ENCODE data around the gene TRABD2B. TPM values are rescaled to one million over a fixed set of nuclear protein-coding genes. Genes with fewer than 3 reads are reported as not detected.

Gene TRABD2B
- total RNA-seq, 1 experiment from 2014 or later: 0.36 TPM

DNA sequence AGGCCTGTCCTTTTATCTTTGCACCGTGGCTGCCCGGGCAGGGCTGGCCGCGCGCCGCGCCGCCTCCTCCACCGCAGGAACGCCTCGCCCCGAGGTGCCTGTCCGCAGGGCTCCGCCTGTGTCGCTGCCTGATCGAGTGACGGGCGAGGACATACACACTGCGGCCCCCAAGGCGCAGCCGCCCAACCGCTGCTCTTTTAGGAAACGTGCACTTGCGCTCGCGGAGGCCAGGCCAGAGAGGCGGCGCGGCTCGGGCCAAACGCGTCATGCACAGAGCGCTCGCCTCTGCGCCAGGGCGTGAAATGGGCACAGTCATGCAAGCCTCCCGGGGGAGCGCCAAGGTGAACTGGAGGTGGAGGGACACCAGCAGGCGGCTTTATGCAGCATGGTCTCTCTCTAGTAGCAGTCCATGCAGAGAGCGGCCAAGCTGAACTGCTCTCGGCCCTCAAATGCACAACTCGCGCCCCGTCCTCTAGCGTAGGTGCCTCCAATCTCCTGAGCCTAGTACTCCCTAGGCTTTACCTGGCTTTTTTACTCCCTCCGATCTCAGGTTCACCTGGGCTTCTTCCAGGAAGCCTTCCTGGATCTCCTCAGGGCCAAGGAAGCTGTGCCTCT lies 12.9 kb downstream of the TRABD2B start:
- H3K27me3 ChIP-seq (replicated peaks; ENCODE audit: control insufficient read depth, insufficient read depth, low read length): no peaks in the 10 kb centered on the region
- Mint-ChIP-seq H3K4me3 (ENCODE audit: unreplicated experiment) (no peak overlapping the region), H3K4me1 (ENCODE audit: low read depth, unreplicated experiment) (peaks cover 6% of the 10 kb centered on the region), H3K27me3 (ENCODE audit: insufficient read depth, unreplicated experiment) (no peaks in the 10 kb centered on the region), H3K9me3 (ENCODE audit: unreplicated experiment) (peaks cover 9% of the 10 kb centered on the region), H3K27ac (ENCODE audit: unreplicated experiment) (no peak overlapping the region), H3K36me3 (ENCODE audit: insufficient read depth, unreplicated experiment) (no peaks in the 10 kb centered on the region)
- POLR2A ChIA-PET: no interaction called here
- BruUV-seq (replicated peaks): no TSS peak
- intact Hi-C loops (cut with micrococcal nuclease; ENCODE audit: unreplicated experiment): no loop called here
- H3K4me3 ChIP-seq (ENCODE audit: low read depth, low read length): no peak overlapping the region
- no peak for TF ChIP-seq CTCF (IDR thresholded peaks at IDR 0.05; ENCODE audit: insufficient read depth in 1 of 2, low read depth in 1 of 2, low read length in 1 of 2, severe bottlenecking in 1 of 2, unreplicated experiment in 1 of 2)
- no peak for DNase-seq
- no peaks in the 10 kb centered on the region for H3K36me3 ChIP-seq (ENCODE audit: control insufficient read depth, insufficient read depth, low read length)
- CTCF ChIA-PET: no interaction called here
- no peaks in the 10 kb centered on the region for H3K9me3 ChIP-seq
- no peaks in the 10 kb centered on the region for H3K4me1 ChIP-seq

- TF ChIP-seq CTCF (IDR thresholded peaks at IDR 0.05; ENCODE audit: insufficient read depth in 1 of 2, low read depth in 1 of 2, low read length in 1 of 2, severe bottlenecking in 1 of 2, unreplicated experiment in 1 of 2): no peak
- H3K4me3 Mint-ChIP-seq (ENCODE audit: unreplicated experiment): no peak overlapping the region
- CTCF ChIA-PET: no interaction called here
- intact Hi-C loops (cut with micrococcal nuclease; ENCODE audit: unreplicated experiment): no loop called here
- H3K27ac Mint-ChIP-seq (ENCODE audit: unreplicated experiment): no peak overlapping the region
- Histone ChIP-seq H3K4me1 (no peaks in the 10 kb centered on the region), H3K4me3 (ENCODE audit: low read depth, low read length) (no peak overlapping the region), H3K9me3 (no peaks in the 10 kb centered on the region), H3K27me3 (replicated peaks; ENCODE audit: control insufficient read depth, insufficient read depth, low read length) (no peaks in the 10 kb centered on the region), H3K36me3 (ENCODE audit: control insufficient read depth, insufficient read depth, low read length) (no peaks in the 10 kb centered on the region)
- BruUV-seq (replicated peaks): no TSS peak
- POLR2A ChIA-PET: no interaction called here
- H3K9me3 Mint-ChIP-seq (ENCODE audit: unreplicated experiment): peaks cover 9% of the 10 kb centered on the region
- DNase-seq: no peak
- no peaks in the 10 kb centered on the region for H3K27me3 Mint-ChIP-seq (ENCODE audit: insufficient read depth, unreplicated experiment)
- H3K4me1 Mint-ChIP-seq (ENCODE audit: low read depth, unreplicated experiment): peaks cover 6% of the 10 kb centered on the region
- no peaks in the 10 kb centered on the region for H3K36me3 Mint-ChIP-seq (ENCODE audit: insufficient read depth, unreplicated experiment)
Measured at GRCh38 chr1:47983691-47984090, 13.5 kb downstream of the TRABD2B start.

DNA sequence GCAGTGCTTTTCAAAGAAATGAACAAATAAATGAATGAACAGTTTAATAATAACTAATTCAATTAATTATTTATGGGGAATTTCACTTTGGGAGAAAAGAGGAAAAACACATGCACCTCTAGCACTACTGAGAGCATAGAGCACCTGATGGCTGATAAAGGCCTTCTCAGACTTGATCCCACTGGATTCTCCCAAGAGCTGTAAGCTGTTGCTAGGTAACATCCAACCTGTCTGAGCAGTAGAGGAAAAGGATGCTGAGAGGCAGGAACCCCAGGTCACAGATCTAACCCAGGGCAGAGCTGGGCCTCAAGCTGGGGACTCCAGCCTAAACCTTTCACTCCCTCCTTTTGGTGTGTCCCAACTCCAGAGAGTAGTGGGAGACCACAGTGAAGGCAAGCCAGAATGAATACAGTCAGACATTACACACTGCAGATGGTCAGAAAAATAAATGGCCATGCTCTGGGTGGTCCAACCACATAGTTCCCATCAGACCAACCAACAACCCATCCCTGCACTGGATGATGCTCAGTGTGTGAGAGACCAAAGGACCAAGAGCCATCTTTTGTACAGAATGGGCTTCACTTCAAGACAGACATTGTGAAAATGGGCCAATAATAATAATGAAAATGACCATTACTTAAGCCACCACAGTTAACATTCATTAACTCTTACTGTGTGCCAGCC lies 15.4 kb downstream of the TRABD2B start:
- no peak overlapping the region for H3K27ac Mint-ChIP-seq (ENCODE audit: unreplicated experiment)
- intact Hi-C loops (cut with micrococcal nuclease; ENCODE audit: unreplicated experiment): no loop called here
- no peaks in the 10 kb centered on the region for H3K36me3 ChIP-seq (ENCODE audit: control insufficient read depth, insufficient read depth, low read length)
- H3K9me3 ChIP-seq: no peaks in the 10 kb centered on the region
- no peaks in the 10 kb centered on the region for H3K4me1 ChIP-seq
- no peaks in the 10 kb centered on the region for H3K36me3 Mint-ChIP-seq (ENCODE audit: insufficient read depth, unreplicated experiment)
- DNase-seq: no peak
- H3K4me1 Mint-ChIP-seq (ENCODE audit: low read depth, unreplicated experiment): peaks cover 4% of the 10 kb centered on the region
- no TSS peak for BruUV-seq (replicated peaks)
- no peak for TF ChIP-seq CTCF (IDR thresholded peaks at IDR 0.05; ENCODE audit: insufficient read depth in 1 of 2, low read depth in 1 of 2, low read length in 1 of 2, severe bottlenecking in 1 of 2, unreplicated experiment in 1 of 2)
- CTCF ChIA-PET: no interaction called here
- H3K4me3 Mint-ChIP-seq (ENCODE audit: unreplicated experiment): no peak overlapping the region
- POLR2A ChIA-PET: no interaction called here
- H3K4me3 ChIP-seq (ENCODE audit: low read depth, low read length): no peak overlapping the region
- no peaks in the 10 kb centered on the region for H3K27me3 Mint-ChIP-seq (ENCODE audit: insufficient read depth, unreplicated experiment)
- no peaks in the 10 kb centered on the region for H3K27me3 ChIP-seq (replicated peaks; ENCODE audit: control insufficient read depth, insufficient read depth, low read length)
- peaks cover 9% of the 10 kb centered on the region for H3K9me3 Mint-ChIP-seq (ENCODE audit: unreplicated experiment)
